Small intestine (tissue), 7 donors: ENCODE results near the gene RBM8A. TPM values are rescaled to one million over a fixed set of nuclear protein-coding genes. Genes with fewer than 3 reads are reported as not detected.
A peak's percentile ranks its signal among the peaks of the same experiment; 100 is the strongest.
"Not testable (repeated sequence)": the region's sequence is repeated elsewhere in the genome, so short reads cannot be mapped to it uniquely, and the experiment has no call there.

Experiments
- DNase-seq, 2 donors: peaks; one replicate each; pipeline versions ENCODE4 v3.0.0 to v3.0.0-alpha.2; 2013
- FAIRE-seq: peaks from 2 replicates; lab custom pipeline; 2012; peaks lifted over from hg19 to GRCh38; lab: Jason Lieb, UNC
- H3K27ac ChIP-seq, 3 donors: one replicate each; pipeline ENCODE4 v1.5.1; 2013; ENCODE audit warnings: low read length in 2 of 3, mild to moderate bottlenecking in 2 of 3, control low read depth in 1 of 3, inconsistent platforms in 1 of 3, low read depth in 1 of 3, moderate library complexity in 1 of 3
- H3K27me3 ChIP-seq, 3 donors: one replicate each; pipeline ENCODE4 v1.6.1; 2013; ENCODE audit warnings: low read length in 3 of 3, inconsistent platforms in 1 of 3; ENCODE audit not compliant: control insufficient read depth in 3 of 3, insufficient read depth in 3 of 3
- H3K36me3 ChIP-seq, 3 donors: one replicate each; pipeline ENCODE4 v1.6.1; 2013; ENCODE audit warnings: low read length in 3 of 3, inconsistent platforms in 1 of 3, low read depth in 1 of 3, mild to moderate bottlenecking in 1 of 3, moderate library complexity in 1 of 3; ENCODE audit not compliant: control insufficient read depth in 3 of 3, insufficient read depth in 2 of 3
- H3K4me1 ChIP-seq, 3 donors: one replicate each; pipeline ENCODE4 v1.6.1; 2013; ENCODE audit warnings: low read length in 2 of 3, inconsistent platforms in 1 of 3, low read depth in 1 of 3, mild to moderate bottlenecking in 1 of 3, moderate library complexity in 1 of 3; ENCODE audit not compliant: control insufficient read depth in 3 of 3, insufficient read depth in 2 of 3
- H3K4me3 ChIP-seq, 3 donors: one replicate each; pipeline ENCODE4 v1.5.1; 2013; ENCODE audit warnings: low read length in 3 of 3, control low read depth in 1 of 3, inconsistent platforms in 1 of 3, low read depth in 1 of 3, mild to moderate bottlenecking in 1 of 3, moderate library complexity in 1 of 3
- H3K9me3 ChIP-seq, 2 donors: one replicate each; pipeline ENCODE4 v1.6.1; 2013; ENCODE audit warnings: low read depth in 1 of 2, low read length in 1 of 2; ENCODE audit not compliant: control insufficient read depth in 2 of 2, insufficient read depth in 1 of 2
- WGBS, 3 donors: extraction: QIAGEN DNeasy Blood & Tissue Kit; methylation state at CpG; one replicate each; pipeline ENCODE4 v1.1.7; 2013; 5-methylcytosine and 5-hydroxymethylcytosine counted together
- polyA plus RNA-seq, 4 donors: library from polyadenylated mRNA; stranded (reverse) in 3 of 4; unstranded in 1 of 4; fragments of 200-250 nt in 3 of 4; fragments of 120-200 nt in 1 of 4; gene quantifications; one replicate each; pipeline versions ENCODE4 v1.2.1 to v1.2.3, GENCODE V29; 2013
- donor health status: healthy with polysubstance abuse.
- donor health status: control.
- donor health status: control.
- donor health status: Bipolar disorder and iron deficiency.
- donor health status: healthy.

Gene RBM8A
- polyA plus RNA-seq, 4 donors = 62.2 to 151 (median 105) TPM

- no peaks in the 10 kb centered on the region for H3K27me3 ChIP-seq
Observed at GRCh38 chr1:145936247-145936646, 9.0 kb upstream of the RBM8A start.

GRCh38 chr1:145935708-145936107, 8.4 kb upstream of the RBM8A start:
- H3K9me3 ChIP-seq = no peaks in the 10 kb centered on the region
- H3K4me3 ChIP-seq = no peak overlapping the region
- peaks cover 0 to 1% (median 0%) of the 10 kb centered on the region in 3 donors for H3K36me3 ChIP-seq
- H3K4me1 ChIP-seq = peaks cover 0 to 3% (median 0%) of the 10 kb centered on the region in 3 donors
- H3K27ac ChIP-seq = no peak overlapping the region
- H3K27me3 ChIP-seq = no peaks in the 10 kb centered on the region
- DNase-seq = peak in 1 of 2 donors; percentile 18
- no peak for FAIRE-seq

More at GRCh38 chr1:145936247-145936646, 9.0 kb upstream of the RBM8A start:
- H3K36me3 ChIP-seq = peaks cover 0 to 1% (median 0%) of the 10 kb centered on the region in 3 donors
- WGBS, 3 donors = 86 to 93% (median 90%) methylated on average over 8 of the region's 8 CpGs
- peaks cover 0 to 3% (median 0%) of the 10 kb centered on the region in 3 donors for H3K4me1 ChIP-seq
- no peaks in the 10 kb centered on the region for H3K9me3 ChIP-seq
- no peak overlapping the region for H3K27ac ChIP-seq
- DNase-seq (no peak), FAIRE-seq (no peak)
- no peak overlapping the region for H3K4me3 ChIP-seq

GRCh38 chr1:145932522-145933009, 5.3 kb upstream of the RBM8A start:
- peak in 1 of 2 donors; percentile 32 for DNase-seq
- WGBS, 3 donors = 43 to 67% (median 48%) methylated on average over 7 to 9 of the region's 9 CpGs
- not testable (repeated sequence) for FAIRE-seq, H3K4me3 ChIP-seq, H3K4me1 ChIP-seq, H3K9me3 ChIP-seq, H3K36me3 ChIP-seq, H3K27me3 ChIP-seq
- peak overlapping the region in 1 of 3 donors; percentile 66 for H3K27ac ChIP-seq

GRCh38 chr1:145927916-145928643, 796 bp upstream of the RBM8A start:
- FAIRE-seq = no peak
- WGBS, 3 donors = 50 to 54% (median 51%) methylated on average over 20 of the region's 20 CpGs

GRCh38 chr1:145926686-145927062, 610 bp downstream of the RBM8A start:
- Histone ChIP-seq H3K9me3 (no peaks in the 10 kb centered on the region), H3K36me3 (peaks cover 0 to 13% (median 2%) of the 10 kb centered on the region in 3 donors), H3K4me3 (peak overlapping the region; percentile 67 to 91 (median 79)), H3K4me1 (peaks cover 0 to 7% (median 0%) of the 10 kb centered on the region in 3 donors), H3K27ac (peak overlapping the region; percentile 86 to 99 (median 94)), H3K27me3 (no peaks in the 10 kb centered on the region)
- WGBS, 3 donors = 2 to 4% (median 2%) methylated on average over 19 of the region's 19 CpGs
- peak in 1 of 2 donors; percentile 18 for DNase-seq
- no peak for FAIRE-seq

More at GRCh38 chr1:145927916-145928643, 796 bp upstream of the RBM8A start:
- no peaks in the 10 kb centered on the region for H3K27me3 ChIP-seq
- H3K4me3 ChIP-seq = peak overlapping the region; percentile 52 to 91 (median 67)
- H3K36me3 ChIP-seq = peaks cover 0 to 10% (median 2%) of the 10 kb centered on the region in 3 donors
- peaks cover 0 to 7% (median 0%) of the 10 kb centered on the region in 3 donors for H3K4me1 ChIP-seq
- no peaks in the 10 kb centered on the region for H3K9me3 ChIP-seq
- peak overlapping the region; percentile 66 to 99 (median 94) for H3K27ac ChIP-seq
- peak in 1 of 2 donors; percentile 24 for DNase-seq

GRCh38 chr1:145922266-145922665, 5.0 kb downstream of the RBM8A start:
- H3K27me3 ChIP-seq = no peaks in the 10 kb centered on the region
- peaks cover 0 to 10% (median 2%) of the 10 kb centered on the region in 3 donors for H3K36me3 ChIP-seq
- FAIRE-seq = no peak
- H3K27ac ChIP-seq = no peak overlapping the region
- H3K4me1 ChIP-seq = peaks cover 0 to 24% (median 4%) of the 10 kb centered on the region in 3 donors
- H3K4me3 ChIP-seq = no peak overlapping the region
- no peak for DNase-seq
- H3K9me3 ChIP-seq = no peaks in the 10 kb centered on the region
- WGBS, 3 donors = 81 to 86% (median 83%) methylated on average over 2 of the region's 2 CpGs

GRCh38 chr1:145920297-145920696, 7.0 kb downstream of the RBM8A start:
- H3K36me3 ChIP-seq = peaks cover 0 to 13% (median 0%) of the 10 kb centered on the region in 3 donors
- 48 to 86% (median 48%) methylated on average over 2 of the region's 4 CpGs for WGBS, 3 donors
- H3K4me3 ChIP-seq, FAIRE-seq, H3K27ac ChIP-seq, H3K9me3 ChIP-seq, H3K27me3 ChIP-seq, DNase-seq: not testable (repeated sequence)
- H3K4me1 ChIP-seq = peaks cover 0 to 18% (median 4%) of the 10 kb centered on the region in 3 donors

GRCh38 chr1:145918992-145919939, 8.0 kb downstream of the RBM8A start:
- DNase-seq = peak; percentile 45 to 68
- Histone ChIP-seq H3K27me3 (no peaks in the 10 kb centered on the region), H3K4me3 (peak overlapping the region; percentile 58 to 98 (median 59)), H3K36me3 (peaks cover 0 to 17% (median 0%) of the 10 kb centered on the region in 3 donors), H3K9me3 (no peaks in the 10 kb centered on the region), H3K4me1 (peaks cover 0 to 18% (median 4%) of the 10 kb centered on the region in 3 donors), H3K27ac (peak overlapping the region; percentile 13 to 95 (median 90))
- no peak for FAIRE-seq
- 5 to 10% (median 6%) methylated on average over 33 of the region's 33 CpGs for WGBS, 3 donors
